NOMO-1 (cell line): ENCODE measurements around the gene SYNJ1.
"Not testable (repeated sequence)": the region's sequence is repeated elsewhere in the genome, so short reads cannot be mapped to it uniquely, and the experiment has no call there.

Experiments used
- DNase-seq, 2 experiments: peaks; one replicate each; lab custom pipeline; 2025; ENCODE audit not compliant: unreplicated experiment in 2 of 2; lab: John Stamatoyannopoulos, UW

SYNJ1 gene, protein sequence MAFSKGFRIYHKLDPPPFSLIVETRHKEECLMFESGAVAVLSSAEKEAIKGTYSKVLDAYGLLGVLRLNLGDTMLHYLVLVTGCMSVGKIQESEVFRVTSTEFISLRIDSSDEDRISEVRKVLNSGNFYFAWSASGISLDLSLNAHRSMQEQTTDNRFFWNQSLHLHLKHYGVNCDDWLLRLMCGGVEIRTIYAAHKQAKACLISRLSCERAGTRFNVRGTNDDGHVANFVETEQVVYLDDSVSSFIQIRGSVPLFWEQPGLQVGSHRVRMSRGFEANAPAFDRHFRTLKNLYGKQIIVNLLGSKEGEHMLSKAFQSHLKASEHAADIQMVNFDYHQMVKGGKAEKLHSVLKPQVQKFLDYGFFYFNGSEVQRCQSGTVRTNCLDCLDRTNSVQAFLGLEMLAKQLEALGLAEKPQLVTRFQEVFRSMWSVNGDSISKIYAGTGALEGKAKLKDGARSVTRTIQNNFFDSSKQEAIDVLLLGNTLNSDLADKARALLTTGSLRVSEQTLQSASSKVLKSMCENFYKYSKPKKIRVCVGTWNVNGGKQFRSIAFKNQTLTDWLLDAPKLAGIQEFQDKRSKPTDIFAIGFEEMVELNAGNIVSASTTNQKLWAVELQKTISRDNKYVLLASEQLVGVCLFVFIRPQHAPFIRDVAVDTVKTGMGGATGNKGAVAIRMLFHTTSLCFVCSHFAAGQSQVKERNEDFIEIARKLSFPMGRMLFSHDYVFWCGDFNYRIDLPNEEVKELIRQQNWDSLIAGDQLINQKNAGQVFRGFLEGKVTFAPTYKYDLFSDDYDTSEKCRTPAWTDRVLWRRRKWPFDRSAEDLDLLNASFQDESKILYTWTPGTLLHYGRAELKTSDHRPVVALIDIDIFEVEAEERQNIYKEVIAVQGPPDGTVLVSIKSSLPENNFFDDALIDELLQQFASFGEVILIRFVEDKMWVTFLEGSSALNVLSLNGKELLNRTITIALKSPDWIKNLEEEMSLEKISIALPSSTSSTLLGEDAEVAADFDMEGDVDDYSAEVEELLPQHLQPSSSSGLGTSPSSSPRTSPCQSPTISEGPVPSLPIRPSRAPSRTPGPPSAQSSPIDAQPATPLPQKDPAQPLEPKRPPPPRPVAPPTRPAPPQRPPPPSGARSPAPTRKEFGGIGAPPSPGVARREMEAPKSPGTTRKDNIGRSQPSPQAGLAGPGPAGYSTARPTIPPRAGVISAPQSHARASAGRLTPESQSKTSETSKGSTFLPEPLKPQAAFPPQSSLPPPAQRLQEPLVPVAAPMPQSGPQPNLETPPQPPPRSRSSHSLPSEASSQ (N-terminal part only)

DNA sequence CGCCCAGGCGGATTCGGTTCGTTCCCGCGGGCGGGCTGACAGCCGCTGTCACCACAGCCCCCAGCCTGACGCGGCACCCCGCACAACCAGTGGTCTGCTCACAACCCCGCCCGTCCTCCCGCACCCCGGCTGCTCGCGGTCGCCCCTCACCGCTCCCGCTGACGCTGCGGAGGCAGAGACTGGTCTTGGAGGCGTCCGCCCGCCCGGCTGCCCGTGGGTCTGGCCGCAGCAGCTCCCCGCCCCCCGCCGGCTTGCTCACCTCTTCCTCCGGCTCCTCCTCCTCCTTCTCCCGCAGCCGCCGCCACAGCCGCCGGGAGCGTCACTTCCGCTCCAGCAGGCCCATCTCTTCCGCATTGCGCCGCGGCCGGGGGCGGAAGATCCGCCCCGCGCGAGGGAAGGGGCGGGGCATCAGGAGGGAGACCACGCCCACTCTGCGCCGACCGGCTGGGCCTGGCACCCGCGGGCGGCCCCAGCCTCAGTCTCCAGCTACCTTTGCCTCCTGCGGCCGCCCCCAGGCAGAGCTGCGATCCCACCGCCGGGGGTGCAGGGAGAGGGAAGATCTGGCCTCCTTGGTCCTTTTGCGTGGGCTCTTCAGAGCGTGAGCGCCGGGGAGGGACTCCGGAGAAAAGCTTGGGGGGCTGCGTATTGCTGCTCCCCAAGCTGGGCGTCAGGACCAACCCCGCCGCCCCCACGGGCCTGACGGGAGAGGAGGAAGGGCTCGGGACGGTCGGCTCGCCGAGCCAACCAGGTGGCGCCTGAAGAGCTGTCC is at the start of gene SYNJ1:
Gene SYNJ1 (minus strand): TSS at position 327 of the 769 bp plus-strand sequence. CDS start 1,118 bp downstream, outside the sequence.
- DNase-seq: peak; percentile 87 to 91

DNA sequence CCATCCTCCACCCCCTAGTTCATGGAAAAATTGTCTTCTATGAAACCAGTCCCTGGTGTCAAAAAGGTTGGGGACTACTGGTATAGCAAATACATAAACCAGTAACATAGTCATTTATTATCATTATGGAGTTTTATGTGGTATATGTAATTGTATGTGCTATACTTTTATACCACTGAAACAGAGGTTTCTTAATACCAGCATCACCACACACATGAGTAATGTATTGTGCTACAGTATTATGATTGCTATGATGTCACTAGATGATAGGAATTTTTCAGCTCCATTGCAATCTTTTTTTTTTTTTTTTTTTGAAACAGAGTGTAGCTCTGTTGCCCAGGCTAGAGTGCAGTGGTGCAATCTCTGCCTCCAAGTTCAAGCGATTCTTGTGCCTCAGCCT is 49.5 kb upstream of the SYNJ1 start:
- DNase-seq: no peak

DNA sequence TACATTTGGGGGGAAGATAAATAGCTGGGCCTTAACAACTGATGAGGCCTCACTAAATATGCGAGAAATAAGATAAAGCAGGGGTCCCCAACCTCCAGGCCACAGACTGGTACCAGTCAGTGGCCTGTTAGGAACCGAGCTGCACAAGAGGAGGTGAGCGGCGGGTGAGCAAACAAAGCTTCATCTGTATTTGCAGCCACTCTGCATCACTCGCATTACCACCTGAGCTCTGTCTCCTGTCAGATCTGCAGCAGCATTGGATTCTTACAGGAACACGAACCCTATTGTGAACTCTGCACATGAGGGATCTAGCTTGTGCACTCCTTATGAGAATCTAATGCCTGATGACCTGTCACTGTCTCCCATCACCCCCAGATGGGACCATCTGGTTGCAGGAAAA is 48.9 kb upstream of the SYNJ1 start:
- no peak for DNase-seq

DNA sequence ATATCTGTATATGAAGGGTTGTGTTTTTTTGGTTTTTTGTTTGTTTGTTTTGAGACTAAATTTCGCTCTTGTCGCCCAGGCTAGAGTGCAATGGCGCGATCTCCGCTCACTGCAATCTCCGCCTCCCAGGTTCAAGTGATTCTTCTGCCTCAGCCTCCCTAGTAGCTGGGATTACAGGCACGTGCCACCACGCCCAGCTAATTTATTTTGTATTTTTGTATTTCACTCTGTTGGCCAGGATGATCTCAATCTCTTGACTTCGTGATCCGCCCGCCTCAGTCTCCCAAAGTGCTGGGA is 45.2 kb upstream of the SYNJ1 start:
- DNase-seq: not testable (repeated sequence)

DNA sequence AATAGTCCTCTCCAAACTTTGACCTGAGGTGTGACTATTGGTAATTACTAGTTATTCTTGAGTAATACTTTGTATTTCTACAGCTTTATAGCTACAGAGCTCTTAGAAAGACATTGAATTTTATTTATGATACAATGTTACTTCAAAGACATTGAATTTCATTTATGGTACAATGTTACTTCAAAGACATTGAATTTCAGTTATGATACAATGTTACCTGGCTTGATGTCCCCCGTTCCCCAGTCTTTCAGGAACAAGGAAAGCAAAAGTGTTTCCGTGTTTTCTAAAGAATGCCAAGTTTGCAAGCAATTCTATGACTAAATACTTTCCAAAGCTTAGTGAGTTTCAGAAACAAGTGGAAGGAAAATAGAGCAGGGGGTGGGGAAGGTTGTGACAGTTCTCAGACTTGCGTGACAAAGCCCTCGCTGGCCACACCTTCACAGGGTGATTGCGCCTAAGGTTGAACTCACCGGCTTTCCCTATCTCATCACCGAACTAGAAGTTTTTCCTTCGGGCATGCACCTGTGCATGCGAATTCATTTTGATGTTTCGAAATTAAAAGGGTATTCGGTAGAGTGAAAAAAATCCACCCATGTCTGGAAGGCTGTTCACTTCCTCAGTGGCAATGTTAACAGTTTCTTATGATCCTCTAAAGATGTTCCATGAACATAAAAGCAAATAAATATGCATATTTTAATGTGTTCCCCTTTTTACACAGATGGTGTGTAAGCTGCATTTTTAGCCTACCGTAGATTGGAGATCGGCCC is 44.7 kb upstream of the SYNJ1 start:
- DNase-seq: peak; percentile 60 to 61

DNA sequence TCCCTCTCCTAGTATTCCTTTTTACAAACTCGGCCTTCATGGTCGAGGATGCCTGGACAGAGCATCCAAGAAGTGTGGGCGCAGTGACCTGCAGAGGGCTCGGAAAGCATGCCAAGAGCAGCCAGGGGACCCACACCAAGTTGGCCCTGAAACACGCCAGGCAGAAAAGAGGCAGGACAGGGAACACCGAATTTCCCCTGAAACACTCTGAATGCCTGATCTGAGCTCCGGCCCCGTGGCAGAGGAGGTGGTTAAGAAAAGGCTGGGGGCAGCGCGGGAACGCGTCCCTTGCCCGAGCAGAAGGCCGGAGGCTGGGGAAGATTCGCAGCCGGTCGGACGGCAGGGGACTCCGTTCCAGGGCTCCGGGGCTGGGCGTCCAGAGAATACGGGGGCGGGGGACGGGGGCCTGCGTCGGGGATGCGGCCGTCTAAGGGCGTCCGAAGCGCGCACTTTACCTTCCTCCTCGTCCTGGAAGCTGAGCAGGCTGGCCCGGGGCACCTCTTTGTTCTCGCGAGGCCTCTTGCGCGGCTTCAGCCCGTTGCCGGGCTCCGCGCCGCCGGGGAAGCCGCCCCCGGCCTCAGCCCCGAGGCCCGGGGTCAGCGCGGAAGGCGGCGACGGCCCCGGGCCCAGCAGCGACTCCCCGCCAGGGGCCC is 43.2 kb upstream of the SYNJ1 start:
- peak; percentile 46 to 75 for DNase-seq

DNA sequence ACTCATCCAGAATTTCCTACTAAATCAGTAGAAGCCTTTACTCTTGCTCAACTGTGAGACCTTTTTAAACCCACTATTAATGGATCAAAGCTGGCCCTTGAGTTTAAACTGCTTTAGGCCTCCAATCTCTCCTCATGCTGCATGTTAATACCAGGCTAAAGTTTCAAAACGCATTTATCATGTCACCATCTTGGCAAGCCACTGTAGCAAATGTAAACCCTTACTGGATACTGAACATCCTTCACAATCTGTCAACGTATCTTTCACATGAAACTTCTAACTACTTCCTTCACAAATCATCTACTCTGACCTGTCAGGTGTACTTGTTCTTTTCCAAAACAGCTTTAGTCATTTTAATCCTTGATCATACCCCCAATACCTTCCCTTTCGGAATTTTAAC is 40.7 kb upstream of the SYNJ1 start:
- no peak for DNase-seq

DNA sequence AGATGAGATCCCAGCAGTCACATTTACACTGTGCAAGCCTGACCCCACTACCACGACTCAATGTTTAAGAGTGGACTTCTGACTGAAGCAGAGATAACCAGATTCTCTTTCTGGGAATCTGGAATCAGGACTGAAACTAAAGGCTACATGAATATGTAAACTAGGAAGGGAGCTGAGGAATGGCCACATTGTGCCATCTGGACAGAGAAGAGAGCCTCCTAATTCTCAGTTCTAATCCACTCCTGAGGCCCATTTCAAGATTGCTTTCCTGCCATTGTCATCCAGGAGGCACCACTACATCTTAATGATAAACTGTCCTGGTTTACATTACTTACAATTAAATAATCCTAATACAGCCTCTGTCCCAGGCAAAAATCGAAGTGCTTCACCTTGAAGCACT is 37.2 kb upstream of the SYNJ1 start:
- no peak for DNase-seq

DNA sequence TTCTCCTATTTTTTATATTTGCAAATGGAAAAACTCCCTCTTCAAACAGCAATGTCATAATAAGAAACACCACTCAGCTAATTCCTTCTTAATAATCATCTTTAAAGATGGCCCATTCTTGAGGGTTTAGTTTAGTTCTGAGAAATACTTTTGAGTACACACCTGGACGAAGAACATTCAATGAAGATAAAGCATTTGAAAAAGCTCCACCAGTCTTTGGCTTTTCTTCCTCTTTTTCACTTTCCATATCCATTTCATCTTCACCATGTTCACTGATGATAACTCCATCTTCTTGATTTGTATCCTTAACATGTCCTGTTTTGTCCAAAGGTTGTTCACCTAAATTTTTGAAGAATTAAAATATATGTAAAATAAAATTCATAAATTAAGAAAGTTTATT is 36.4 kb upstream of the SYNJ1 start:
- DNase-seq: peak in 1 of 2 experiments; percentile 5

DNA sequence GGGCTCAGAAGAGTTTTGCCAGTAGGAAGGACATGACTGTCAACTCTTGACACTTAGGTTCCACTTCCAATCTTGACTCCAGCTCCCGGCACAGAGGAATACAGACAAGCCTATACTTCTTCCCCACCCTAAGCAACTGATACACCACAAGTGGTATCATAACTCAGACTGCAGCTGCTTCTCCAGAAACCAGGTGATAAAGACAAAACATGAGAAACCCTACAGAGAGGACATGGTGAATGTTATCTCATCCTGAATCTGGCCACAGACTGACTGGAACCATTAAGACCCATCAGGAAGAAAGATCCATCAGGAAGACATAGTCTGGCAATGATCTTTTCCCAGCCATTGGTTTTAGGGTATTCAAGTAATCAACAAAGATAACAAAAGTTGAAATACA is 30.0 kb upstream of the SYNJ1 start:
- DNase-seq: no peak

DNA sequence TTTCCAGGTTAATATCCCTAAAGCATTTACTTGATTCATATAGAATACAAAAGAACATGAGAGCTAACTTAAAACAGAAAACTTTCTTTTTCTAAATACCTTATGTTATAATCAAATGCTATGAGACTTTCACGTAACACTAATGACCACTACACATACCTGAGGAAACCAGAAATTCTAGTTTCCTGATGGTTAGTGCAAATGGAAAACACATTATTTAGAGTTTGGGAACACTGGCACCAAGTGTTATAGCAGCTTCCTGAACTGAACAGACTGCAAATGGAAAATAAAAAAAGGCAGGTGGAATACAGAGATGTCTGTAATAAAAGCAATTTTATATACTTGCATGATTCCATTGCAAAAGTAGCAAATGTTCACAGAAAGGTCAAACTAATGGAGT is 28.3 kb upstream of the SYNJ1 start:
- DNase-seq: no peak

DNA sequence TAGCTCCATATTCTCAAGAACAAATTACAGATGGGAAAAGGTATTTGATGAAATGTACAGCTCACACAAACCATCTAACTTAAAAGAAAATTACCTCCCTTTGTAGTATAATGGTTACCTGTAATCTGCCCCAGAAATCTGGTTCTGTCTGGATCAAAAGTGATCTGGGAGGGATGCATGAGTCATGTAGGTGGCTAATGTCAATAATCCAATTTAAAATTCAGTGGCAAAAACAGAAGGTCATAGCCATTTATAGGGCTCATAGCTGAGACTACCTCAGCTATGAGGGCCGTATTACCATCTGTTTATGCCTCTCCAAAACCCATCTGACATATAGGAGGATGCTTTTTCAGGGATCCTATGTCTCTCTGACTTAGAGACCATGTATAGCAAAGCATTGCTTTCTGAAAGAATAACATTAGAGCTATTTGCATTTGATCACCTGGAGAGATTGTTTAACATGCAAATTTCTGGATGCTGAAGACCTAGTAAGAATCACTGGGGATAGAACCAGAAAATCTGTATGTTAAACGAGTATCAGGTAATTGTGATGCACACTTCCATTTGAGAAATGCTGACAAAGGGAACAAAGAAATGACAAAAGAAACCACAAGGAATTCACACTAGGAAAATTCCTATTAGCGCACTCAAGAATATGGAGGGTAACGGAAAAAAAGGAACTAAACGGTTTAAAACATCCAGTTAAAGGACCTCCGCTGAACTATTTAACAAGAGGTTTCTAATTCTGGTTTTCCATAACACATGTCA is 26.2 kb upstream of the SYNJ1 start:
- no peak for DNase-seq

DNA sequence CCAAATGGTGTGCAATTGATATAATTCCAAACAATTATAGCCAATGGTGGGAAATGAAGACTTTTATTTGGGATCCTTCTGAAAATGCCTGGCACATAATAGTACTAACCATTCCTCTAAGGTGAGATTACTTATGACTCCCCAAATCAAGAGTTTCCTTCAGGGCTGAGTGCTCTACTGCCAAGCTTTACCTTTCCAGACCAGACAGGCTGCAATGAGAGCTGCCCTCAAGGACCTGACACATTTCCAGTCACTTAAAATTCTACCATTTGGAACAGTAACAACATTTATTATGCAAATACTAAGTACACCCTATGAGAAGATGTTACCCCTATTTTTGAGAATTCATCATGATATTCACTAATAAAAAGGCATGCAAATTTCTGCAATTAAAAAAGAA is 22.6 kb upstream of the SYNJ1 start:
- no peak for DNase-seq

DNA sequence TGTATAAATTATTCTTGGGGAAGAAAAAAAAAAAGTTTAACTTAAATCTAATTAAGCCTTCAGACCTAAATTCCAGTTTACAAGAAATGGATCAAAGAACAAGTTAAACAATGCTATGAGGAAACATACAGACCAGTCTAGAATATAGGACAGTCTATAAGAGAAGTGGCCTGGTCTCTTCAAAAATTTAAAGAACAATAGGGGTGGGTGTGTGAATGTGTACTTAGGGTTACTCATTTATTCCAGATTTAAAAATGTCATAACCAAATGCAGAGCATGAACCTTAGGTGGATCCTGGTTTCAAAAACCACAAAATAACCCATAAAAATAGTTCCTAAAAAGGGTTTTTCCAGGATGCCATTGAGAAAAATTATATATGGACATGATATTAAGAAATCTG is 21.8 kb upstream of the SYNJ1 start:
- no peak for DNase-seq

DNA sequence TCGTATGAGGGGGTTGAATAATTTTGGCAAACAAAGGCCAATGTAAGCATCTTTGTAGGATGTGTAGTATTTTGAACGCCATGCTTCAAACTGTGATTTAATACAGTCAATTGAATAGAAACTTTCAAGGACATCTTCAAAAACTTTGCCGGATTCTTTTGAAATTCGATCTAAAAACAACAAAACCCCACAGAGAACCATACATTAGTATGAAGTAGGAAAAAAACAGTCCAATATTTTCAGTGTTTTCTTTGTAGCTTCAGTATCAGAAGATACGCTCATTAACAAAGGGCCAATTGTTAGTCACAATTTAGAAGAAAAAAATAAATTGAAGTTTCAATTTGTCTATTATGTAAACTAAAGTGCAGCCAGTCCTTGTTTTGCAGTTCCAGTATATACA is 20.7 kb upstream of the SYNJ1 start:
- DNase-seq: no peak

DNA sequence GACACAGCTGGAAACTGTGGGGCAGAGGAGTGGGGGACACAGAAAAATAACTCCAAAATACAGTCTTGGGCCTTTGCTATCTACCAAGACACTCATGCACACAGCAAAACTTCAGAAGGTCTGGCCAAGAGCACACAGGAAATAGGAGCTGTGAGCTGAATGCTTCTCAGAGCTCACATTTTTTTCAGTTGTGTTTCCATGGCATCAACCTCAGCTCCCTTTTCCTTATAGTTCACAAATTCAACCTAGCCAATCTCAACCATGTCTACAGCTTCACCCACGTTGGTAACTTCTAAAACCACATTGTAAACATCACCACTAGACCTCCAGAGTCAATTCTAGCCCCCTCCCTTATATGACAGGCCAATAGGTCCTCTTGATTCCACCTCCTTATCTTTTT is 19.6 kb upstream of the SYNJ1 start:
- no peak for DNase-seq

DNA sequence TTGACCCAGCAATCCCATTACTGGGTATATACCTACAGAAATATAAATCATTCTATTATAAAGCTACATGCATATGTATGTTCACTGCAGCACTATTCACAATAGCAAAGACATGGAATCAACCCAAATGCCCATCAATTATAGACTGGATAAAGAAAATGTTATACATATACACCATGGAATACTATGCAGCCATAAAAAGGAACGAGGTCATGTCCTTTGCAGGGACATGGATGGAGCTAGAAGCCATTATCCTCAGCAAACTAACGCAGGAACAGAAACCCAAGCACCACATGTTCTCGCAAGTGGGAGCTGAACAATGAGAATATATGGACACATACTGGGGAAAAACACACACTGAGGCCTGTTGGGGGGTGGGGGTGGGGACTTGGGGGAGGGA is 18.9 kb upstream of the SYNJ1 start:
- not testable (repeated sequence) for DNase-seq

DNA sequence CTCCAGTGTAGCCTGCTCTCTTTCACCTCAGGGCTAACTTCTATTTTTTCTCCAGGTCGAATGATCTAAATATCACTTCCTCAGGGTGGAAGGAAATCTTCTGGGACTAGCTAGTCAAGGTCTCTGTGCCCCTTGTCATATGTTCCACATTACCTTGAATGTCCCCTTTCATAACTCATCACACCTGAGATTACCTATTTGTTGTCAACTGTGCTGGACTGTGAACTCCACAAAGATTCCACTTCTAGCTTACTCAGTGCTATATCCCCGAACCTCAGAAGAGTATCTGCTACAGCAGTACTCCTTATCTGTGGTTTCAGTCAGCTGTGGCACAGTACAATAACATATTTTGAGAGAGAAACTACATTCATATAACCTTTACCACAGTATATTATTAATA is 14.6 kb upstream of the SYNJ1 start:
- no peak for DNase-seq

DNA sequence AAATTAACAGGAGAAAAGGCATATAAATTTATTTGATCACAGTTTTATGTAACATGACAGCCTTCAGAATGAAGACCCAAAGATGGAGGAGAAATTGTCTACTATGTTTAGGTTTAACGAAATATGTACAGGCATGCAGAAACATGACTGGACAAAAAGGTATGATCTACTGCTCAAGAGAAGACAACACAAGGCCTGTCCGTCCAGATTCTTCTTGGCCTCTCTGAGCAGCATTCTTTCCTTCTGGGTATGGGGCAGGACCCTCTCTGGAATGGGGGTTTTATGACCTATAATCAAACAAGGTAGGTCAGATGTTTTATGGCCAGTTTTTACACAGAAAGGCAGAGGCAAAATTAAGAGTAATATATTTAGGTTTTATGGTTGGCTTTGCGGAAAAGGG is 13.5 kb upstream of the SYNJ1 start:
- DNase-seq: no peak
